Measurements from ENCODE around the gene PLPP4. TPM values are rescaled to one million over a fixed set of nuclear protein-coding genes. Genes with fewer than 3 reads are reported as not detected.

The PLPP4 gene
- total RNA-seq, 2 donors from 2014 or later, result 0.27 to 61.3 TPM

DNA sequence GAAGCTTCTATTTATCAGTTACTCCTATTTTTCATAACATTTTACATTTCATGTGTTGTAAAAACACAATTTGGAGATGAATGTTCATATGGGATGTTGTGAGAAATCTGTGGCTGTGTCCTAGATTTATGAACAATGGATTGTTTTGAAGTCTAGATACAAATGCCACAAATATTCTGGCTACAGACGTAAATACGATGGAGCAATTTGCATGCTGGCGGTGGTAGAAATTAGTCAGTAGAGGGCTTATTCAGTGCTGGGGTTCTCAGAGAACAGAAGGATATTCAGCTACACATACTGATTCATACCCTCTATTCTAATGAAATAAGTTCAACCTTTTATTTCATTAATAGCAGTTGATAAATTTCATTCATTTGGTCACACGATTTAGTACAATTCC, 48.8 kb downstream of the PLPP4 start:
- H3K4me3 ChIP-seq, result no peak overlapping the region

DNA sequence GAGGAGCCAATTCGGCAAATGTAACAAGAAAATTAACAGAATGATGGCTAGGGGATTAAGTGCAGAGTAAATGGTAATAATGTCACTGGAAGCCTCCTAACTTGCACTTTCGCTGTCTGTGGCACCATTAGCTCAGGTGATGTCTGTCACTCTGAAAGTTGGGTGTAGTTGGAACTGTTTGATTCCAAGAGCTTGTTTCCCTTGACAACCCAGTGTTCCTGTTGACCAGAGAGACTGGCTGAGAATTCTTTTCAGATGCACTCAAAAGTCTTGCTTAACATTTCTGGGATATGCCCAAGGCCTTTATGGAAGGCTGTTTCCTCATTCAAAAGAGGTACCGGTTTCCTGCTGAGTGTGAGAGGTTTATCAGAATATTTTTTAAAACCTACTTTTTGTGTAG, 49.6 kb downstream of the PLPP4 start:
- no peaks in the 10 kb centered on the region for H3K9me3 ChIP-seq
- intact Hi-C loops (cut with DNase I), result no loop called here
- H3K4me1 ChIP-seq (replicated peaks), result no peaks in the 10 kb centered on the region
- 97% methylated on average over 3 of the region's 3 CpGs for WGBS
- H3K4me3 ChIP-seq, result no peak overlapping the region
- H3K27me3 ChIP-seq (replicated peaks; ENCODE audit: insufficient read depth), result peaks cover 7% of the 10 kb centered on the region
- H3K27ac ChIP-seq, result no peak overlapping the region
- DNase-seq (ENCODE audit: low spot score), result no peak
- no peaks in the 10 kb centered on the region for H3K36me3 ChIP-seq
- TF ChIP-seq, protein P1, sequence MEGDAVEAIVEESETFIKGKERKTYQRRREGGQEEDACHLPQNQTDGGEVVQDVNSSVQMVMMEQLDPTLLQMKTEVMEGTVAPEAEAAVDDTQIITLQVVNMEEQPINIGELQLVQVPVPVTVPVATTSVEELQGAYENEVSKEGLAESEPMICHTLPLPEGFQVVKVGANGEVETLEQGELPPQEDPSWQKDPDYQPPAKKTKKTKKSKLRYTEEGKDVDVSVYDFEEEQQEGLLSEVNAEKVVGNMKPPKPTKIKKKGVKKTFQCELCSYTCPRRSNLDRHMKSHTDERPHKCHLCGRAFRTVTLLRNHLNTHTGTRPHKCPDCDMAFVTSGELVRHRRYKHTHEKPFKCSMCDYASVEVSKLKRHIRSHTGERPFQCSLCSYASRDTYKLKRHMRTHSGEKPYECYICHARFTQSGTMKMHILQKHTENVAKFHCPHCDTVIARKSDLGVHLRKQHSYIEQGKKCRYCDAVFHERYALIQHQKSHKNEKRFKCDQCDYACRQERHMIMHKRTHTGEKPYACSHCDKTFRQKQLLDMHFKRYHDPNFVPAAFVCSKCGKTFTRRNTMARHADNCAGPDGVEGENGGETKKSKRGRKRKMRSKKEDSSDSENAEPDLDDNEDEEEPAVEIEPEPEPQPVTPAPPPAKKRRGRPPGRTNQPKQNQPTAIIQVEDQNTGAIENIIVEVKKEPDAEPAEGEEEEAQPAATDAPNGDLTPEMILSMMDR (IDR thresholded peaks at IDR 0.05), result no peak
- TF ChIP-seq POLR2A (IDR thresholded peaks at IDR 0.05), result no peak
- TF ChIP-seq POLR2AphosphoS5 (IDR thresholded peaks at IDR 0.05), result no peak

More for the DNA sequence above, 48.8 kb downstream of the PLPP4 start:
- Histone ChIP-seq H3K27ac (no peak overlapping the region), H3K36me3 (no peaks in the 10 kb centered on the region), H3K9me3 (no peaks in the 10 kb centered on the region), H3K27me3 (replicated peaks; ENCODE audit: insufficient read depth) (peaks cover 7% of the 10 kb centered on the region), H3K4me1 (replicated peaks) (no peaks in the 10 kb centered on the region)
- no peak for TF ChIP-seq POLR2A (IDR thresholded peaks at IDR 0.05)
- TF ChIP-seq POLR2AphosphoS5 (IDR thresholded peaks at IDR 0.05), result no peak
- TF ChIP-seq, protein P1 (IDR thresholded peaks at IDR 0.05), result no peak
- DNase-seq (ENCODE audit: low spot score), result no peak
- intact Hi-C loops (cut with DNase I), result no loop called here
- 91% methylated on average over 4 of the region's 4 CpGs for WGBS

DNA sequence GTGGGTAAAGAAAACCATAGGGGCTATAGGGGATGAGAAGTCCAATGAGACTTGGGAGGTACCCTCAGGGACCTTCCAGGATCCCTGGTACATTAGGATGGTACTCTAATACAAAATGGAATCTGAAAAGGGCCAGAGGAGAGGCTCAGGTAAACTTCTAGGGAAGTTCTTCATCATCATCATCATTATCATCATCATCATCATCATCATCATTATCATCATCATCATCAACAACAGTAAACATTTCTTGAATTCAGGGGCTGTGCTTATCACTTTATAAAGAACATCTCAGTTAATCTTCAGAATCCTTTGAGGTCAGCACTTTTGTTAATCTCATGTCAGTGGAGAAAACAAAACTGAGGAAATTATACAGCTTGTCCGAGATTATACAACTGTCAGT, 50.1 kb downstream of the PLPP4 start:
- intact Hi-C loops (cut with DNase I), result no loop called here
- Histone ChIP-seq H3K4me1 (replicated peaks) (no peaks in the 10 kb centered on the region), H3K27ac (no peak overlapping the region), H3K4me3 (no peak overlapping the region), H3K36me3 (no peaks in the 10 kb centered on the region), H3K9me3 (no peaks in the 10 kb centered on the region), H3K27me3 (replicated peaks; ENCODE audit: insufficient read depth) (peaks cover 7% of the 10 kb centered on the region)
- TF ChIP-seq POLR2A (IDR thresholded peaks at IDR 0.05), result no peak
- no peak for TF ChIP-seq POLR2AphosphoS5 (IDR thresholded peaks at IDR 0.05)
- TF ChIP-seq, protein P1 (IDR thresholded peaks at IDR 0.05), result no peak
- WGBS, result 84% methylated on average over 1 of the region's 1 CpG
- no peak for DNase-seq (ENCODE audit: low spot score)

DNA sequence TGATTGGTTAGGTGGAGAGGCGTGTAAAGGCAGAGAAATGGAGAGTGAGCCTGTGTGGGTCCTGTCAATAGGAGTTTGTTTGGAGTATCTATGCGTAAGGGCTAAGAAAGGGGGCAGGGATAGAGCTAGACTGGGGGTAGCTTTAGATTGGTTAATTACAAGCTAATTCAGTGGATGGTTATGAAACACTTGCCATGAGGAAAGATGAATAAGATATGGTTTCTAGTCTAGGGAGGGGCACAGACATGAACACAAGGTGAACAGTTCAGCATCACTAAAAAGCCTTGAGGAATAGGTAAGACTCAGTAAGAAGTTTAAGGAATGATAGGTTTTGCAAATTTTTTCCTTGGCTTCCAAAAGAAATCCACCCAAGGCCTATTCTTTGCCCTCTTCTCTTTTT, 50.6 kb downstream of the PLPP4 start:
- DNase-seq (ENCODE audit: low spot score), result no peak
- WGBS, result 77% methylated on average over 2 of the region's 2 CpGs
- TF ChIP-seq POLR2AphosphoS5 (IDR thresholded peaks at IDR 0.05), result no peak
- TF ChIP-seq, protein P1 (IDR thresholded peaks at IDR 0.05), result no peak
- TF ChIP-seq POLR2A (IDR thresholded peaks at IDR 0.05), result no peak
- Histone ChIP-seq H3K4me1 (replicated peaks) (no peaks in the 10 kb centered on the region), H3K27me3 (replicated peaks; ENCODE audit: insufficient read depth) (peaks cover 6% of the 10 kb centered on the region), H3K36me3 (no peaks in the 10 kb centered on the region), H3K27ac (no peak overlapping the region), H3K9me3 (no peaks in the 10 kb centered on the region), H3K4me3 (no peak overlapping the region)
- intact Hi-C loops (cut with DNase I), result no loop called here

DNA sequence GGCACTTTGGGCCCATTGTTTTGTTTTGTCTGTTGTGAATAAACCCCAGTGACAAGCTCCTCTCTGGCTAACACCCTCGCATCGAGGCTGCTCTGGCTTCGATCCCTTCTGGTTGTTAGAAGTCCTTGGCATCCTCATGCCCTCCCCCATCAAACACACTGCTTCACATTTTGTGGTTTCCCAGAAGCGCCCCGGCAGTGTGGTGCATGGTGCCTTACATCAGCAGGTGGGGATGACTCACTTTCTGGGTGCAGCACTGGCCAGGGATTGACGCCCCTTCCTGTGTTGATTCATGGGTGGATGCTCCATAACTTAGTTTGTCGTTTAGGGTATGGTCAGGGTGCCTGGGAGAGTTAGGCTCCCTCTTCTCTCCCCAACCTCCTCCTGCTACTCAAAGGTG, 51.4 kb downstream of the PLPP4 start:
- DNase-seq (ENCODE audit: low spot score), result no peak
- H3K9me3 ChIP-seq, result no peaks in the 10 kb centered on the region
- WGBS, result 64% methylated on average over 7 of the region's 7 CpGs
- intact Hi-C loops (cut with DNase I), result no loop called here
- TF ChIP-seq, protein P1 (IDR thresholded peaks at IDR 0.05), result no peak
- no peak for TF ChIP-seq POLR2AphosphoS5 (IDR thresholded peaks at IDR 0.05)
- no peak for TF ChIP-seq POLR2A (IDR thresholded peaks at IDR 0.05)
- no peaks in the 10 kb centered on the region for H3K36me3 ChIP-seq
- peaks cover 4% of the 10 kb centered on the region for H3K27me3 ChIP-seq (replicated peaks; ENCODE audit: insufficient read depth)
- no peak overlapping the region for H3K27ac ChIP-seq
- no peak overlapping the region for H3K4me3 ChIP-seq
- H3K4me1 ChIP-seq (replicated peaks), result no peaks in the 10 kb centered on the region

Data from prostate gland (tissue), 2 donors.